GM12878 (cell line): Measurements from ENCODE around the gene HVCN1. TPM values are rescaled to one million over a fixed set of nuclear protein-coding genes. Genes with fewer than 3 reads are reported as not detected.
A peak's percentile ranks its signal among the peaks of the same experiment; 100 is the strongest.

ENCODE experiments used
- IKZF1 ChIP-seq: fragments of 450-650 bp; conservative IDR thresholded peaks from 2 replicates; pipeline ENCODE4 v1.6.1; 2017; ENCODE audit warnings: antibody characterized with exemption, mild to moderate bottlenecking
- IRF3 ChIP-seq: fragments of 450-650 bp; IDR thresholded peaks from 2 replicates; pipeline ENCODE4 v1.6.1; 2014; ENCODE audit warnings: mild to moderate bottlenecking
- RELB ChIP-seq: fragments of 450-650 bp; IDR thresholded peaks from 2 replicates; pipeline ENCODE4 v1.6.1; 2017; ENCODE audit warnings: low read depth, mild to moderate bottlenecking, moderate library complexity
- SREBF2 ChIP-seq: IDR thresholded peaks from 2 replicates; pipeline ENCODE4 v1.6.1; 2012; ENCODE audit warnings: mild to moderate bottlenecking, low read length
- TAF1 ChIP-seq: IDR thresholded peaks from 2 replicates; pipeline ENCODE4 v1.6.1; 2011; ENCODE audit warnings: mild to moderate bottlenecking, low read depth, low read length, borderline replicate concordance
- polyA plus RNA-seq, 11 experiments: library from polyadenylated mRNA; depleted of rRNA in 4 of 11; unstranded in 6 of 11; stranded (reverse) in 5 of 11; fragments of >200 nt; fragmentation: Nextera tagmentation in 4 of 11; fragmentation: Illumina TruSeq in 1 of 11; extraction: Ambion mirVana in 4 of 11; extraction: Trizol in 1 of 11; gene quantifications; 1 replicate in 1 of 11; 2 replicates in 10 of 11; pipeline versions ENCODE4 v1.2.1 to v1.2.3, GENCODE V29; 2011 to 2016; ENCODE audit warnings: inconsistent platforms in 2 of 11, missing spikeins in 2 of 11, low read depth in 1 of 11
- total RNA-seq, 4 experiments: library from RNA; depleted of rRNA in 3 of 4; stranded (reverse); fragments of >200 nt in 3 of 4; fragmentation: Illumina TruSeq in 1 of 4; extraction: Trizol in 1 of 4; gene quantifications; 2 replicates each; pipeline versions ENCODE4 v1.2.1 to v1.2.3, GENCODE V29; 2013 to 2021
- TF ChIP-seq, protein P1 (sequence below): fragments of 450-650 bp; IDR thresholded peaks from 2 replicates; pipeline ENCODE4 v1.6.1; 2017; ENCODE audit warnings: antibody characterized with exemption, mild to moderate bottlenecking, moderate library complexity
- TF ChIP-seq, protein P2 (sequence below): fragments of 450-650 bp; formaldehyde crosslinking; IDR thresholded peaks from 2 replicates; pipeline ENCODE4 v1.4.0; 2022; ENCODE audit warnings: mild to moderate bottlenecking, moderate library complexity

The HVCN1 gene
- total and polyA plus RNA-seq, 10 of the 15 experiments (the other 5 are each of a cell fraction or from before 2014, with no cell fraction given), result 27.8 to 181 (median 103) TPM

DNA sequence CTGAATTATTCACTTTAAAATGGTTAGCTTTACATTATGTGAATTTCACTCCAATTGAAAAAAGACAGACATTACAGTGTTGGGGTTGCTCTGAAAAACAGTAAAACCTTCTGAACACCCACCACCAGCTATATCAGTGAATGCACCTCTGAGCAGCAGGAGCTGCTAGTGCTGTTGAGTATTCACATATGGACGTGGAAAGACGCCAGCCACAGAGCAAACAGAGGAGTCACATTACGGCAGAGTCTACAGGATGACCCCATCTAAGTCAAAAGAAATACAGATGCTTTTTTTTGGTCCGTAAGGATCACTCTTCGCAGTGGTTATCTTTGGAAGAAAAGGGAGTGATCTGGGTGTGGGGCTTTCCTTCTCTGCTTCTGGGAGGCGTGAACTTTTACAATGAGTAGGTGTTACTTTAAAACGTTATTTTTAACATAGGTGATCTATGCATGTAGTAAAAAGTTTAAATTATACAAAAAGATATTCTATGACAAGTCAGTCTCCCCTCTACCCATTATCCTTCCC, 4.5 kb downstream of the HVCN1 start (continued):
- TF ChIP-seq, protein P1, sequence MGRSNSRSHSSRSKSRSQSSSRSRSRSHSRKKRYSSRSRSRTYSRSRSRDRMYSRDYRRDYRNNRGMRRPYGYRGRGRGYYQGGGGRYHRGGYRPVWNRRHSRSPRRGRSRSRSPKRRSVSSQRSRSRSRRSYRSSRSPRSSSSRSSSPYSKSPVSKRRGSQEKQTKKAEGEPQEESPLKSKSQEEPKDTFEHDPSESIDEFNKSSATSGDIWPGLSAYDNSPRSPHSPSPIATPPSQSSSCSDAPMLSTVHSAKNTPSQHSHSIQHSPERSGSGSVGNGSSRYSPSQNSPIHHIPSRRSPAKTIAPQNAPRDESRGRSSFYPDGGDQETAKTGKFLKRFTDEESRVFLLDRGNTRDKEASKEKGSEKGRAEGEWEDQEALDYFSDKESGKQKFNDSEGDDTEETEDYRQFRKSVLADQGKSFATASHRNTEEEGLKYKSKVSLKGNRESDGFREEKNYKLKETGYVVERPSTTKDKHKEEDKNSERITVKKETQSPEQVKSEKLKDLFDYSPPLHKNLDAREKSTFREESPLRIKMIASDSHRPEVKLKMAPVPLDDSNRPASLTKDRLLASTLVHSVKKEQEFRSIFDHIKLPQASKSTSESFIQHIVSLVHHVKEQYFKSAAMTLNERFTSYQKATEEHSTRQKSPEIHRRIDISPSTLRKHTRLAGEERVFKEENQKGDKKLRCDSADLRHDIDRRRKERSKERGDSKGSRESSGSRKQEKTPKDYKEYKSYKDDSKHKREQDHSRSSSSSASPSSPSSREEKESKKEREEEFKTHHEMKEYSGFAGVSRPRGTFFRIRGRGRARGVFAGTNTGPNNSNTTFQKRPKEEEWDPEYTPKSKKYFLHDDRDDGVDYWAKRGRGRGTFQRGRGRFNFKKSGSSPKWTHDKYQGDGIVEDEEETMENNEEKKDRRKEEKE, result 0 out of 2 replicates have a peak, but pooled peaks have one; percentile 18
- no peak for TF ChIP-seq IRF3
- peak; percentile 60 for TF ChIP-seq IKZF1
- TF ChIP-seq TAF1, result no peak
- TF ChIP-seq SREBF2, result no peak
- peak; percentile 74 for TF ChIP-seq RELB
- TF ChIP-seq, protein P2, sequence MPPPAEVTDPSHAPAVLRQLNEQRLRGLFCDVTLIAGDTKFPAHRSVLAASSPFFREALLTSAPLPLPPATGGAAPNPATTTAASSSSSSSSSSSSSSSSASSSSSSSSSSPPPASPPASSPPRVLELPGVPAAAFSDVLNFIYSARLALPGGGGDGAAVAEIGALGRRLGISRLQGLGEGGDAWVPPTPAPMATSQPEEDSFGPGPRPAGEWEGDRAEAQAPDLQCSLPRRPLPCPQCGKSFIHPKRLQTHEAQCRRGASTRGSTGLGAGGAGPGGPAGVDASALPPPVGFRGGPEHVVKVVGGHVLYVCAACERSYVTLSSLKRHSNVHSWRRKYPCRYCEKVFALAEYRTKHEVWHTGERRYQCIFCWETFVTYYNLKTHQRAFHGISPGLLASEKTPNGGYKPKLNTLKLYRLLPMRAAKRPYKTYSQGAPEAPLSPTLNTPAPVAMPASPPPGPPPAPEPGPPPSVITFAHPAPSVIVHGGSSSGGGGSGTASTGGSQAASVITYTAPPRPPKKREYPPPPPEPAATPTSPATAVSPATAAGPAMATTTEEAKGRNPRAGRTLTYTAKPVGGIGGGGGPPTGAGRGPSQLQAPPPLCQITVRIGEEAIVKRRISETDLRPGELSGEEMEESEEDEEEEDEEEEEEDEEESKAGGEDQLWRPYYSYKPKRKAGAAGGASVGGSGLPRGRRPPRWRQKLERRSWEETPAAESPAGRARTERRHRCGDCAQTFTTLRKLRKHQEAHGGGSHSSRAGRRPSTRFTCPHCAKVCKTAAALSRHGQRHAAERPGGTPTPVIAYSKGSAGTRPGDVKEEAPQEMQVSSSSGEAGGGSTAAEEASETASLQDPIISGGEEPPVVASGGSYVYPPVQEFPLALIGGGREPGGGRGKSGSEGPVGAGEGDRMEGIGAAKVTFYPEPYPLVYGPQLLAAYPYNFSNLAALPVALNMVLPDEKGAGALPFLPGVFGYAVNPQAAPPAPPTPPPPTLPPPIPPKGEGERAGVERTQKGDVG (CRISPR knock-in tag), result no peak
